HFFc6 (cell line): ENCODE results near the gene AKAP13. TPM values are rescaled to one million over a fixed set of nuclear protein-coding genes. Genes with fewer than 3 reads are reported as not detected.

ENCODE experiments used
- DNase-seq: peaks from one replicate; pipeline ENCODE4 v3.0.0-alpha.2; 2018
- H3K27ac Mint-ChIP-seq: 2 replicates; pipeline ENCODE4 v1.8.0; 2020; ENCODE audit warnings: mild to moderate bottlenecking, mixed read lengths
- H3K27me3 Mint-ChIP-seq: 2 replicates; pipeline ENCODE4 v1.8.0; 2021; ENCODE audit warnings: mild to moderate bottlenecking, moderate library complexity, mixed read lengths; ENCODE audit not compliant: insufficient read depth
- H3K36me3 Mint-ChIP-seq: 2 replicates; pipeline ENCODE4 v1.8.0; 2021; ENCODE audit warnings: low read depth, mixed read lengths
- H3K4me1 Mint-ChIP-seq: 2 replicates; pipeline ENCODE4 v1.8.0; 2020; ENCODE audit warnings: low read depth, mixed read lengths
- H3K4me3 Mint-ChIP-seq: 2 replicates; pipeline ENCODE4 v1.8.0; 2020; ENCODE audit warnings: mild to moderate bottlenecking, moderate library complexity, mixed read lengths
- H3K9me3 Mint-ChIP-seq: 2 replicates; pipeline ENCODE4 v1.8.0; 2020; ENCODE audit warnings: mild to moderate bottlenecking, mixed read lengths
- CTCF ChIP-seq: fragments of 200-600 bp; sonication (generic); IDR thresholded peaks from 2 replicates; pipeline ENCODE4 v1.5.0; 2021; ENCODE audit warnings: antibody characterized with exemption, mild to moderate bottlenecking
- total RNA-seq, 6 experiments: library from RNA; stranded (reverse); fragmentation: NEBNext Ultra II Directional; extraction: Animal tissue kit (Norgen Biotek cat#: 25700); gene quantifications; 2 replicates in 1 of 6; 3 replicates in 5 of 6; pipeline ENCODE4 v1.2.3, GENCODE V29; 2021

AKAP13 gene
- total RNA-seq, 6 experiments from 2014 or later, result 29.0 to 51.3 (median 35.6) TPM

- Mint-ChIP-seq H3K27ac (peak overlapping the region; percentile 70; the same call in 1 of the 2 replicates), H3K9me3 (no peaks in the 10 kb centered on the region), H3K4me3 (no peak overlapping the region), H3K36me3 (peaks cover 9% of the 10 kb centered on the region), H3K27me3 (peaks cover 2% of the 10 kb centered on the region; the same call in 1 of the 2 replicates), H3K4me1 (peaks cover 45% of the 10 kb centered on the region)
- no peak for DNase-seq
- no peak for TF ChIP-seq CTCF
These were observed 323.7 kb downstream of the AKAP13 start for GRCh38 chr15:85704066-85704465.

- peak overlapping the region; percentile 70; the same call in 1 of the 2 replicates for H3K27ac Mint-ChIP-seq
These were observed 324.5 kb downstream of the AKAP13 start for GRCh38 chr15:85704720-85705429.

GRCh38 chr15:85706779-85707518 is 326.5 kb downstream of the AKAP13 start:
- peaks cover 2% of the 10 kb centered on the region; the same call in 1 of the 2 replicates for H3K27me3 Mint-ChIP-seq
- H3K4me1 Mint-ChIP-seq, result peaks cover 52% of the 10 kb centered on the region
- peak overlapping the region; percentile 79 for H3K4me3 Mint-ChIP-seq
- no peaks in the 10 kb centered on the region for H3K9me3 Mint-ChIP-seq
- peak overlapping the region; percentile 84 for H3K27ac Mint-ChIP-seq
- peaks cover 14% of the 10 kb centered on the region for H3K36me3 Mint-ChIP-seq
- DNase-seq, result peak; percentile 4
- TF ChIP-seq CTCF, result no peak

More at GRCh38 chr15:85704720-85705429, 324.5 kb downstream of the AKAP13 start:
- Mint-ChIP-seq H3K4me1 (peaks cover 45% of the 10 kb centered on the region), H3K4me3 (no peak overlapping the region), H3K36me3 (peaks cover 9% of the 10 kb centered on the region), H3K9me3 (no peaks in the 10 kb centered on the region), H3K27me3 (peaks cover 2% of the 10 kb centered on the region; the same call in 1 of the 2 replicates)
- no peak for TF ChIP-seq CTCF
- DNase-seq, result no peak

- no peak for TF ChIP-seq CTCF
- peaks cover 45% of the 10 kb centered on the region for H3K4me1 Mint-ChIP-seq
- H3K4me3 Mint-ChIP-seq, result peak overlapping the region; percentile 79
- H3K27ac Mint-ChIP-seq, result peak overlapping the region; percentile 84
- H3K36me3 Mint-ChIP-seq, result peaks cover 14% of the 10 kb centered on the region
- no peaks in the 10 kb centered on the region for H3K9me3 Mint-ChIP-seq
- H3K27me3 Mint-ChIP-seq, result peaks cover 2% of the 10 kb centered on the region; the same call in 1 of the 2 replicates
- DNase-seq, result peak; percentile 10
These were observed 327.3 kb downstream of the AKAP13 start for GRCh38 chr15:85707519-85708338.

- peaks cover 14% of the 10 kb centered on the region for H3K36me3 Mint-ChIP-seq
- H3K27me3 Mint-ChIP-seq, result peaks cover 2% of the 10 kb centered on the region; the same call in 1 of the 2 replicates
- TF ChIP-seq CTCF, result no peak
- DNase-seq, result no peak
- H3K9me3 Mint-ChIP-seq, result no peaks in the 10 kb centered on the region
- H3K27ac Mint-ChIP-seq, result no peak overlapping the region
- H3K4me3 Mint-ChIP-seq, result no peak overlapping the region
- peaks cover 50% of the 10 kb centered on the region for H3K4me1 Mint-ChIP-seq
These were observed 328.1 kb downstream of the AKAP13 start for GRCh38 chr15:85708402-85708941.
